ENCODE data around the gene DHX16. TPM values are rescaled to one million over a fixed set of nuclear protein-coding genes. Genes with fewer than 3 reads are reported as not detected.
"Not testable (repeated sequence)": the region's sequence is repeated elsewhere in the genome, so short reads cannot be mapped to it uniquely, and the experiment has no call there.

DHX16 gene
- total RNA-seq, 1 donor from 2014 or later = 21.6 TPM

DNA sequence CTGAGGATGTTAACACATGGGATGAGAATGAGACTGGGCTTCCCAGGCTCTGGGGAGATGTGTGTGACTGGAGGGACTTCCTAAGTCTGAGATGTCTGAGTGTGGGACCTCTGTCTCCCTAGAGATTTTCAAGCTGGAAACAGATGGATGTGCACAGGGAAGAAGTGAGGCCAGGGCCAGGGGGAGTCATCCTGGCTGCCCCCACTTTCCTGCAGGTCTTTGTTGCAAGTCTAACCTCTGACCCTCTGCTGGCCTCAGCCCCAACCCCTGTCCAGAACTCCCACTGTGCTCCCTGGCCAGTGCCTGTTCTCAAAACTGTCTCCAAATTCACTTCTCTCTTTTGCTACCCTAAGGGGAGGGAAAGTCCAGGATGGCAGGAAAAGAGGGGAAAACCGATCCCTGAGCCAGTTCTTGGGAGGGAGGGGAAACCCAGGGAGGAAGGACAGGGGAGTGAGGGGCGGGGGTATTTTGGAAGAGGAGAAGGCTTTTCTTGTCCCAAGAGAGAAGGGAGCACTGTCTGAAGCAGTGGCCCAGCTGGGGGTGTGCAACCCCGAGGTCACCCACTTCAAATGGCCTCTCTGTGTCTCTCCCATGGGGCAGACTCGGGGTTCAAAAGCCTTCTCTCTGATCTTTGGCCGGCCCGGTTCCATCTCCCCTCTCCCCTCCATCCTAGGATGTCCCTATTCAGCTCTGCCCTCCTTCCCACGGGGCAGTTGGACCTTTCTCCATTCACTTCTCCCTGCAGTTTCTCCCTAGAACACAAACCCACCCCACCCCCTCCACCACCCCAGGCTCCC, 10.6 kb upstream of the DHX16 start:
- no peak for DNase-seq (ENCODE audit: low spot score)
- intact Hi-C loops (cut with DNase I) = loop anchor here (5.0 kb wide), 1 partner anchor 144 kb away; no protein-coding TSS in a partner anchor

DNA sequence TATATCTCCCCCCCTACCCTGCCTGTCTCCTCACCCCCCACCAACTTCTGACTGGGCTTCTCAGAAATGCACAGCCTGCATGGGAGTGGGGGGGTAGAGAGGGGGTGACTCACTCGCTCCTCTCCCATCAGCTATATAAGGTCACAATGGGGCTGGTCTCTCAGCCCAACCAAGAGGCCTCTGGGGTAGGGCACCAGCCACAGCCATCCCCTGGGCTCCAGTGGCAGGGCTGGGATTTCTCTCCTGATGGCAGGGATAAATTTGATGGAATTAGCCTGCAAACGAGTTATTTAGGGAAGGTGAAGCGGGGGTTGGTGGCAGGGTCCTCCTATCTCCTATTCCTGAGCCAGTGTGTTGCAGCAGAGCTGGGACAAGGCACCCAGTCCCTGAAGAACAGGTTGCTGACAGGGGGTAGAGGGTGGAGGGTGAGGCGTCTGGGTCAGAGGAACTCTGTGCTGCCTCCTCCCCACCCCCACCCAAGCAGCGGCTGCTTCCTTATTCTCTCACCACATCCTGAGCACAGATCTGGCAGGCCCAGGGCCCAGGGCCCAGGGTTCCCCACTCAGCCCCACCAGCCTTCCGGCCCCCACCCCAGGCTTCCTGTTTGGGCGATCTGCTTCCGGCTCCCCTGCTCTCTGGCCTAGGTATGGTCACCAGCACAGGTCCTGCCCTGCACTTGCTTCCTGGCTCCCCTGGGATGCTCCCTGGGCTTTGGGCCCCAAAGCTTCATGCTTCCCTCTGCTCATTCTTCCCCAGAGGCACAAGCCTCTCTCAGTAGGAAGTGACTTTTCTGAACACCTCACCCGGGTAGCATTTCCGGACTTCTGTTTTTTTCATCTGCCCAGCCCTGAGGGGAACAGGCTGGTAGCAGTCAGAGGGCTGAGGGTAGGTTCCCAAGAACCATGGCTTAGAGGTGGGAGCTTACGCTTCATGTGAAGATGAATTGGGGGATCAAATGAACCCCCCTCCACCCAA, 9.6 kb upstream of the DHX16 start:
- intact Hi-C loops (cut with DNase I) = loop anchor here (1.0 to 5.0 kb wide), 2 partner anchors 35 to 145 kb away; partner anchors contain the start of gene MDC1

DNA sequence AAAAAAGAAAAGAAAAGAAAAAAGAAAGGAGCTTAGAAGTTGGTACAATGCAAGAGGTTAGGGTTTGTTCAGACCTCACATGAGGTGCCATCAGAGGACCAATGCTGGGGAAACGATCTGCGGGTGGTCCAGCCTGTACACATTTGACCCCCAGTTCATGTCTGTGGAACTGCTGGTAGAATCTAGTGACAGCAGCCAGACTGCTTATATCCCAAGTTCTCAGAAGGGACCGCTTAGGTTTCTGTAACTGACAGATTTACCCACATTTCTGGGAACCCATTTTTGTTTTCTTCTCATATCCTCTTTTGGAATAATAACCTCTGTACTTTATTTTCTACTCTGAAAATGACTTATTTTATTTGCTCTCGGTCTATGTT, 8.9 kb upstream of the DHX16 start:
- no peak for DNase-seq (ENCODE audit: low spot score)
- intact Hi-C loops (cut with DNase I) = loop anchor here (1.0 to 5.0 kb wide), 2 partner anchors 36 to 146 kb away; partner anchors contain the start of gene MDC1

More for the DNA sequence above, 9.6 kb upstream of the DHX16 start:
- DNase-seq (ENCODE audit: low spot score) = peak; percentile 96

DNA sequence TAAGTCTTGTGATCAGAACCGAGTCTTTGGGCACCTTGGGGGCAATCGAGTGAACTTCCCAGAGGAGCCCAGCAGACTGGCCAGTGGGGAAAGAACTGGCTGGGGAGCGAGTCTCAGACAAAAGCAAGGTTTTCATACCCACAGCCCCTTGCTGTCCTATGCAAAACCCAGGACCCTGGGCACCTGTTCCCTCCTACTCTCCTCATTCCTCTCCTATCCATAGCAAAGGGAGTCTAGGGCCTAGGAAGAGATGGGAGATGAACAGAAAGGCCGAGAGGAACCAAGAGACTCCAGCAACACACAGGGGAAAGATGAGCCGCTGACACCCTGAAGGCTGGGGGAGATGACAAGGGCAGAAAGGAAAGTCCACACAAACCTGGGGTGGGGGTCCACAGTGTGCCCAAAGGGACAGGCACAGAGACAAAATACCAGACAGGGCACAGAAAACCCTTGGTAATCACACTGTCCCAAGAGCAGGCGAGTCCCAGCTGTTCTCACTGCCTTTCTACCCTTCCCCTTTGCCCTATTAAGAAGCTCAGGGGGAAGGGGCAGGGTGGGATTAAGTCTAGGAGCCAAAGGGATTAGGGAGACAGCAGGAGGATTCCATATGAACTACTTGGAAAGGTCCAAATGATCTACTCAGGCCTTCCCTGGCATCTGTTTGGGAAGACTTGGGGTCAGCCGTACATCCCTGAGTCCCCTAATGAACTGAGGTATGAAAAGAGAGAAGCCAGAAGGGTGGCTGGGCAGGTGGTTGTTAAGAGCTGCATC, 7.1 kb upstream of the DHX16 start:
- intact Hi-C loops (cut with DNase I) = loop anchor here (1.0 to 5.0 kb wide), 3 partner anchors 42 to 202 kb away; partner anchors contain the start of gene DDR1
- no peak for DNase-seq (ENCODE audit: low spot score)

DNA sequence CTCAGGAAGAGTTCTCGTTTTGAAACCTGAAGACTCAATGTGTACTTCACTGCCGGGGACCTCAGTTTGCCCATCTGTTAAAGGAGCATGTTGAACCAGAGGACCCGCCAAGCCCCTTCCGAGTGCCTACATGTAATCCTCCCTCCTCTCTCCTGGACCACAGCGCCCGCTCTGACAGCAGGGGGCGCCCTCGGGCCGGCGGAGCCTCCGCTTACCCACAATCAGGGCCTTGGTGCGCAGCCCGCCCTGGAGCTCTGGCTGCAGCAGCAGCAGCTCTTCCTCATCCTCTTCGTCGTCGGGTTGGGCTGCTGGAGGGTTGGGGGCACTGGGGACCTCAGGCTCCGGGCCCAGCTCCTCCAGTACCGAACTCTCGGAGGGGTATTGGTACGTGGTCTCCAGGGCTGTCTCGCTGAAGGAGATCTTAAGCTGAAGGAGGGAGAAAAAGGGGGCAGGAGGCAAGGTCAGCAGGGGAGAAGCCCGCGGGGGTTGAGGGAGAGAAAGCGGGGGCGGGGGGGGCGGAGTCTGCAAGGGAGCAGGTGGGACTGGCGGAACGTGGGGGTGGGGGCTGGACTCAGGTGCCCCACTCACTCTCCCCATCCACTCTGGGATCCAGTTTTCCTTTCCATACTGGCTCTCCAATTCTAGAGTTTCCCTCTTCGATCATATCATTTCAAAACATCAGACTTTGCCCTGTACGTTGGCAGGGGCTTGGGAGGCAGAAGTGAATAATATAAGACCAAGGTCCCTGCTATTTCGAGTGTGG, 6.3 kb upstream of the DHX16 start:
- peak; percentile 96 for DNase-seq (ENCODE audit: low spot score)
- intact Hi-C loops (cut with DNase I) = loop anchor here (1.0 to 5.0 kb wide), 2 partner anchors 43 to 203 kb away; partner anchors contain the start of gene DDR1

DNA sequence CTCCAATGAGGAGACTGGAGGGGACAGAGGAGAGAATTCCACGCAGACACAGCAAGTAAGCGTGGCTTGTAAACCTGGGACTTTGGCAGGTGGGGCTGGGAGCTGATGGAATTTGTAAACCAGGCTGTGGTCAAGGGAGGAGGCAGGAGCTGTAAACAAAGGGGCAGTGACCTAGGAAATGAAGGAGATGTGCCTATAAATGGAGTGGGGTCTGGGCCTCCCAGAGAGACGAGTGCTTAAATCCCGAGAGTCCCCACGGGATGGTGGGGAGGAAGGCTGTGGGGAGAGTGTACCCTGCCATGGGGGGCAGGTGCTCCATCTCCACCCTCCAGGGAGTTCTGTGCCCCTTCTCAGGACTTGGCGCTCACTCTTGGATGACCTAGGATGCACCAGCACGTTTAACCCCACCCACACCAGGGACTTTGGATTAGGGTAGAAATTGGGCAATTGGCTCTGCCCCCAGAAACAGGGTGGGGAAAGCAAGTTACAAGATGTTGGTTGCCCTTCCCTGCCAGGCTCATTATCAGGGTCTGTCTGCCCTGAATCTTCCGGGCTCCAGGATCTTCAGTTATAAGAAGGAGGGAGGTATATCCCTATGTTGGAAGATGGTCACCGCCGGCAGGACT, 4.0 kb upstream of the DHX16 start:
- intact Hi-C loops (cut with DNase I) = loop anchor here (5.0 kb wide), 1 partner anchor 206 kb away; the partner anchor contains the start of gene DDR1
- DNase-seq (ENCODE audit: low spot score) = no peak

DNA sequence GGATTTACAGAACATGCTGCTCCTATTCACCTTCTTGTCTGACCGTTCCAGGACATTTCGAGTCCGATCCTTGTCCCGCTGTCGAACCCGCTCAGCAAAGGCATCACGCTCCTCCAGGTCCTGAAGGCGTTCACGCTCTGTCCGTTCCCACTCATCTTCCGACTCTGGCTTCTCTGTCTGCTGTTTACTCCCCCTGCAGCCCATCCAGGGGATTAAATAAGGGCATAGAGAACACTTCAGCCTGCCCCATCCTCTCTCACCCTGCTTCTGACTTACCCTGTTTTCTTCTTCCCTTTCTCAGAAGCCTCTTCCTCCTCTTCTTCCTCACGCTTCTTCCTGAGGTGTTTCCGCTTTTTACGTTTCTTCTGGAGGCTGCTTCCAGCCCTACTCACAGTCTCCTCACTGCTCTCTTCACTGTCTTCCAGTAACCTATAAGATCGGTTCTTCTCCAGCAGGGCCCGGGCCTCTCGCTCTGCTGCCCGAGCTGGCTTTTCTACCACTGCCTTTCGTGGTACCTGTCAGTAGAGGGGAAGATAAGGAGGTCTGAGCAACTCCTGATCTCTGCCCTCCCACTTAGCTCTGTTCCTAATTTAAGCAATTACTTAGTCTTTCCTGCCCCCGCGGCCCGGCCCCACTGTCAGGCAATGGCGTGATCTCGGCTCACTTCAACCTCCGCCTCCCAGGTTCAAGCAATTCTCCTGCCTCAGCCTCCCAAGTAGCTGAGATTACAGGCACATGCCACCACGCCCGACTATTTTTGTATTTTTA, 1.9 kb downstream of the DHX16 start:
- no peak for DNase-seq (ENCODE audit: low spot score)
- intact Hi-C loops (cut with DNase I) = loop anchor here (2.0 to 5.0 kb wide), 2 partner anchors 22 to 44 kb away; partner anchors contain the start of gene ATAT1

DNA sequence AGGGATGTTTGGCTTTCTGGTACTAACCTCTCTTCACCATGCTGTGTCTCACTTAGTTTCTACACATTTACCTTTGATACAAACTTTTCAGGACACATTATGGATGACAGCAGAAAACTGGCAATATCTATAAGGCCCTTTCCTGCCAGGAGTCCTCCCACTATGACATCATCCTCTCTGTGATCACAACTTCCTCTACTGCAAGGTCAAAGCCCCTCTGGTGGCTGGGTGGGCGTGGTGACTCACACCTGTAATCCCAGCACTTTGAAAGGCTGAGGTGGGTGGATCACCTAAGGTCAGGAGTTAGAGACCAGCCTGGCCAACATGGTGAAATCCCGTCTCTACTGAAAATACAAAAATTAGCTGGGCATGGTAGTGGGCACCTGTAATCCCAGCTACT, 6.5 kb downstream of the DHX16 start:
- intact Hi-C loops (cut with DNase I); DNase-seq (ENCODE audit: low spot score): not testable (repeated sequence)

DNA sequence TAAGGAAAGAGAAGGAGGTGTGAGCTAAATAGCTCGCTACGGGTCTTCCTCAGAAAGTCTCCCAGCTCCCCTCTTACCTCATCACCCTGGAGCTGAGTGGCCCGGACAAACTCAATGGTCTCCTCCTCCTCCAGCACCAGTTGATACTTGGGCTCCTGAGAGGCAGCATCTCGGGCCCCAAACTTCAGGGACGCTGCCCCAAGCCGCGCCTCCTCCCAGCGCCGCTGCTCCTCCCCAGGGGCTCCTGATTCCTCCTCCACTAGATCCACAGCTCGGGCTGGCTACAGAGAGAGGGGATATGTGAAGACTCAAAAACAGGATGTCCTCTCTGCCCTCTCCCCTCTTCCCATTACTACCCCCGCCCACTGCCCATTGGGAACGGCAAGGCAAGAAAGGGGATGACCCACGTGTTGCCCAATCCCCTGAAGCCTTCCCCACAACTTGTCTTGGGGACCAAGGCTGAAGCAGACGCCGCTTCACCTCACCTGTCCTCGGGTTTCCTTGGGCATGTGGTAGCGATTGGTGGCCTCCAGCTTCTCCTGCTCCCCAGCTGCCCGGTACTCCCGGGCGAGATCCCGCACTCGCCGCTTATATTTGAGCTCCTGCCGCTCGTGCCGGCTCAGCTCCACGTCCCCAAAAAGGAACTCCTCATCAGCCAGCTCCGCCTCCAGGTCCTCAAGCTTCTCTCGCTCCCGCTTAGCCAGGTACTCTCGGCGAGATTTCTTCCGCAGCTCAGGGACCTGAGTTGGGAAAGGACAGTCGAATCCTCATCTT, 7.6 kb downstream of the DHX16 start:
- no peak for DNase-seq (ENCODE audit: low spot score)
- intact Hi-C loops (cut with DNase I) = no loop called here

DNA sequence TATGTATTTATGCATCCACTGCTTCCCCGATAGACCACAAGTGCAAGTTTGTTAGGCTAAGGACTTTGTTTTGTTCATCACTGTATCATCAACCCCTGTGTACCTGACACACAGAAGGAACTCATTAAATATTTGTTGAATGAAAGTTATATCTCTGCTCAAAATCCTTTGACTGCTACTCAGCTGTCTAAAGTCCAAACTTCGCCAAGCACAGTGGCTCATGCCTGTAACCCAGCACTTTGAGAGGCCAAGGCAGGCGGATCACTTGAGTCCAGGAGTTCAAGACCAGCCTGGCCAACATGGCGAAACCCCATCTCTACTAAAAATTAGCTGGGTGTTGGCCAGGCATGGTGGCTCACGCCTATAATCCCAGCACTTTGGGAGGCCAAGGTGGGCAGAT, 14.9 kb downstream of the DHX16 start:
- intact Hi-C loops (cut with DNase I); DNase-seq (ENCODE audit: low spot score): not testable (repeated sequence)

DNA sequence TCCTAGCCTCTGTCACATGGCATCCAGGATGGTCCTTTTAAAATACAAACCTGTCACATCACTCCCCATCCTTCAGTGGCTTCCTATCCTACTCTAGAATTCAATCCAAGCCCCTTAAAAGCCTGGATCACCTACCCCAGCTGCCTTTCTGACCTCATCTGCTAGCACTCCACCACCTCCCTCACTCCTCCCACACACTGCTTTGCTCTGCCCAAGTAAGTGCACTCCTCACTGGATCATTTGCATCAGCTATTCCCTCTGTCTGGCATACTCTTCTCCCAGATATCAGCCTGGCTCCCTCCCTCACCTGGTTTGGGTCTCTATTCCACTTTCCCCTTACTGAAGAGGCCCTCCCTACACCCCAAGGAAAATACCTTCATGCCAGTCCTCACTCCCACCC, 15.4 kb downstream of the DHX16 start:
- no peak for DNase-seq (ENCODE audit: low spot score)
- intact Hi-C loops (cut with DNase I) = no loop called here

DNA sequence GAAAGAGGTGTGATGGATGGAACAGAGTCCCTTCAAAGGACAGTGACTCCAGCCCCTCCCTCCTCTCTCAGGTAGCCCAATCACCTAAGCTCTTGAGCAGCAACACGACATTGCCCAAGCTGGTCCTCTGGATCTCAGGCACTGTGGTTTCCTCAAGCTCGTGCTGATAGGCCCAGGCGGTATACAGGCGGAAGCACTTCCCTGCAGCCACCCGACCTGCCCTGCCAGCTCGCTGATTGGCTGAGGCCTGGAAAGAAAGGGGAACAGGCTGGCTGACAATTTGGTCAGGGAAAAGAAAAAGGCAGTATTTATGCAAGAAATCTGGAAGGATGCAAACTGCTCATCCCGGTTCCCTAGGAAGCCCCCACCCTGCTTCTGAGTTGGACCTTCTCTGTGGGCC, 16.3 kb downstream of the DHX16 start:
- intact Hi-C loops (cut with DNase I) = no loop called here
- no peak for DNase-seq (ENCODE audit: low spot score)

DNA sequence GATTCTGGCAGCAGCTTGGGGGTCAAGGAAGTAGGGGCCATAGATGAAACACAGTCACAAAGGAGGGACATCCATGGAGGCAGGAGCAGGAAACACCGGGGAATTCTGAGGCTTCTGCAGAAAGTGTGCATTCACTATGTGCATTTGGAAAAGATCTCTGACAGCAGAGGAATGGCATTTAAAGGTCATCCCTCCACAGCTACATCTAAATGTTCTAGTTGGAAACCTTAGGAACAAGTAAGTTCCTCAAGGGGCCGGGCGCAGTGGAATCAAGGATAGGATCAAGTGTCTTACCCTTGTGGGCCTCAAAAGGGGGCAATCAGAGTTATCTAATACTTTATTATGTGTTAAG, 17.1 kb downstream of the DHX16 start:
- intact Hi-C loops (cut with DNase I) = no loop called here
- DNase-seq (ENCODE audit: low spot score) = no peak

DNA sequence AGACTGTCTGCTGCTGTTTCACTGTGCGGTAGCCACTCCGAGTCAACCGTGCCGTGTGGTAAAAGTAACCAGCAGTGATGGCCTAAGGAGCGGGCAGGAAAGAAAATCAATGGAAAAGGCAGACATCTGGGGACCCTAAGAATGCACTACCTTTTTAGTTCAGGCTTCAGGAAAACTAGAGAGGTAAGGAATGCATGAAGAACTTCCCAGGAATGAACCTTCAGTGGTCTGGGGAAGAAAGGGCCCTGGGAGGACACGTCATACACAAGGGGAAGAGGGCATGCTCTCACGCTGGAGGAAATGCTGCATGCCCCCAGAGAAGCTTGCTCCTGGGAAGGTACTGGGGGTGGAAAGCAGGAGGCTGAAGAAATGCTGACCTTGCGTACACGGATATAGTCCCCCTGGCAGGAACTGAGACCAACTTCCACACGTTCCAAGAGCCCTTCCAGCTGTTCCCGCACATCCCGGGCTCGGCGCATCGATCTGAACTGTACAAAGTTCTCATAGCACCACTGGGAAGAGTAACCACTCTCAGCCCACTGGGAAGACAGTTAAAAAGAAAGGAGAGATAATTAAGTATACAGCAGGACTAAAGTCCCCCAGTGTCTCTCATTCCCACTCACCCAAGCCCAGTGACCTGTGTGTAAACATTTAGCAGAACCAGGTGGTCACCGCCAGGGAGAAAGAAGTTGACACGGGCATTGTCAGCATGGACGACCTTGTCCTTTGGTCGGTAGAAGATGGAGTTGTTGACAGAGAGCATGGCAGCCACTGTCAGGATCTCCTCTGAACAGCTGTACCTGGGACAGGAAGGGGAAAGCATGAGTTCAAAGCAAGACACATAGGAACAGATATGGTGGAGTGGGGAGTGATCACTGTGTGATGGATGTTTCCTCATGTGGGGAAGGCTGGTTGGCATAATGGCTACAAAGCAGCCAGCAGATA, 17.7 kb downstream of the DHX16 start:
- DNase-seq (ENCODE audit: low spot score) = no peak
- intact Hi-C loops (cut with DNase I) = no loop called here

DNA sequence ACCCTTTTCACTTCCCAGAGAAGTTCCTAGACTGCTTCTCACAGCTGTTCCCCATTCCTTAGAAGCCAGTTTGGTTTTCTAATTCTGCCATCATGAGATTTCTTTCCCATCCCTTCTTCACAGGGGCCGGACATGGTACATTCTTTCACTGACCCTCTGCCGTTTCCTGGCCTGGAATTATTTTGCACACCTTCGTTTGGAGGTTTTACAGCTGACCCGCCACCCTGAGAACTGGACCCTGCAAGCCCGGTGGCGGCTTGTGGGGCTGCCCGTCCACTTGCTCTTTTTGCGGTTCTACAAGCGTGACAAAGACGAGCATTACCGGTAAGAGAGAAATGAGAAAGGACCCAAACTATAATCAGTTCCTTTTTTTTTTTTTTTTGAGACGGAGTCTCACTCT, 21.7 kb downstream of the DHX16 start:
- intact Hi-C loops (cut with DNase I) = no loop called here

More for the DNA sequence above, 21.7 kb downstream of the DHX16 start:
- no peak for DNase-seq (ENCODE audit: low spot score)
